HepG2 (cell line): Measurements from ENCODE around the gene CAPZB. TPM values are rescaled to one million over a fixed set of nuclear protein-coding genes. Genes with fewer than 3 reads are reported as not detected.
A peak's percentile ranks its signal among the peaks of the same experiment; 100 is the strongest.

Experiments used
- ATAC-seq: fragments of 200-7000 bp; cut with Tn5 transposase; 3 replicates; pipeline ENCODE4 v1.9.1; 2020; ENCODE audit warnings: mild to moderate bottlenecking, moderate library complexity
- BruUV-seq: library from RNA; stranded (reverse); fragments of 400-500 nt; replicated peaks from 2 replicates; lab custom pipeline; 2021; lab: Mats Ljungman, UMichigan
- CTCF ChIA-PET: fragments of 300-600 bp; formaldehyde crosslinking; extraction: SDS; loops from one replicate; lab custom pipeline; 2021; ENCODE audit warnings: low total read pairs, inconsistent platforms, low intra/inter-chr PET ratio; lab: Yijun Ruan, JAX
- POLR2A ChIA-PET: fragments of 350-600 bp; sonication (Branson Sonifier 250); formaldehyde crosslinking; loops from one replicate; lab custom pipeline; 2020; ENCODE audit warnings: antibody characterized with exemption, inconsistent platforms; lab: Yijun Ruan, JAX
- DNase-seq: peaks from one replicate; pipeline ENCODE4 v3.0.0-alpha.2; 2015; ENCODE audit warnings: low spot score
- FAIRE-seq: peaks from 3 replicates; lab custom pipeline; 2011; peaks lifted over from hg19 to GRCh38; lab: Jason Lieb, UNC
- H2AFZ ChIP-seq: one replicate; pipeline ENCODE4 v1.6.1; 2011; ENCODE audit warnings: low read length, inconsistent platforms
- H3K27ac ChIP-seq: fragments of 300-600 bp; 3 replicates; pipeline ENCODE4 v1.8.0; 2011; ENCODE audit warnings: mixed run types, mild to moderate bottlenecking, mixed read lengths, low read length, inconsistent platforms; ENCODE audit not compliant: insufficient read depth; ENCODE audit errors: extremely low read length
- H3K27me3 ChIP-seq, 2 experiments: fragments of 200-600 bp in 1 of 2; 2 replicates in 1 of 2; 3 replicates in 1 of 2; pipeline versions ENCODE4 v1.6.0 to v1.8.0; 2011; ENCODE audit warnings: low read length in 2 of 2, mild to moderate bottlenecking in 2 of 2, moderate library complexity in 2 of 2, inconsistent platforms in 1 of 2; ENCODE audit not compliant: insufficient read depth in 2 of 2, control insufficient read depth in 1 of 2
- H3K36me3 ChIP-seq, 2 experiments: fragments of 200-600 bp in 1 of 2; replicated peaks in 1 of 2; 2 replicates in 1 of 2; 3 replicates in 1 of 2; pipeline versions ENCODE4 v1.5.1 to v1.8.0; 2011; ENCODE audit warnings: low read length in 2 of 2, inconsistent platforms in 1 of 2; ENCODE audit not compliant: insufficient read depth in 2 of 2, control insufficient read depth in 1 of 2
- H3K4me1 ChIP-seq: 2 replicates; pipeline ENCODE4 v1.5.1; 2012; ENCODE audit warnings: low read length, inconsistent platforms; ENCODE audit not compliant: insufficient read depth
- H3K4me2 ChIP-seq: 2 replicates; pipeline ENCODE4 v1.6.0; 2011; ENCODE audit warnings: low read depth, low read length, inconsistent platforms
- H3K4me3 ChIP-seq, 3 experiments: fragments of 200-600 bp in 1 of 3; sonication (generic), shearing (Covaris generic) in 1 of 3; replicated peaks in 1 of 3; 2 replicates each; pipeline ENCODE4 v1.5.1; 2011 to 2016; ENCODE audit warnings: low read length in 3 of 3, inconsistent platforms in 2 of 3, low read depth in 2 of 3, mild to moderate bottlenecking in 2 of 3, control low read depth in 1 of 3, mixed read lengths in 1 of 3; ENCODE audit not compliant: insufficient read depth in 1 of 3
- H3K79me2 ChIP-seq: one replicate; pipeline ENCODE4 v1.6.1; 2011; ENCODE audit warnings: low read length, inconsistent platforms; ENCODE audit not compliant: insufficient read depth
- H3K9ac ChIP-seq: 2 replicates; pipeline ENCODE4 v1.6.0; 2011; ENCODE audit warnings: mild to moderate bottlenecking, low read depth, low read length, inconsistent platforms; ENCODE audit not compliant: insufficient read depth
- H3K9me3 ChIP-seq: 2 replicates; pipeline ENCODE4 v1.5.1; 2012; ENCODE audit warnings: mild to moderate bottlenecking, low read length
- H4K20me1 ChIP-seq: 2 replicates; pipeline ENCODE4 v1.6.0; 2011; ENCODE audit warnings: inconsistent platforms, mild to moderate bottlenecking, low read length, moderate library complexity; ENCODE audit not compliant: insufficient read depth
- AFF4 ChIP-seq: sonication (generic); formaldehyde crosslinking; IDR thresholded peaks from 2 replicates; pipeline ENCODE4 v1.4.0; 2020; ENCODE audit warnings: missing genetic modification reagents
- ATF7 ChIP-seq, 2 experiments: fragments of 450-650 bp in 1 of 2; sonication (generic) in 1 of 2; formaldehyde crosslinking in 1 of 2; IDR thresholded peaks; 2 replicates each; pipeline versions ENCODE4 v1.4.0 to v1.6.1; 2016 to 2020; ENCODE audit warnings: antibody characterized with exemption in 1 of 2, mild to moderate bottlenecking in 1 of 2, missing genetic modification reagents in 1 of 2
- JUND ChIP-seq: sonication (generic); formaldehyde crosslinking; IDR thresholded peaks from 2 replicates; pipeline ENCODE4 v1.8.0; 2022; ENCODE audit warnings: mild to moderate bottlenecking, missing genetic modification reagents
- KAT8 ChIP-seq: IDR thresholded peaks from 2 replicates; pipeline ENCODE4 v1.6.1; 2016; ENCODE audit warnings: missing genetic modification reagents, missing compliant biosample characterization
- NBN ChIP-seq: fragments of 450-650 bp; conservative IDR thresholded peaks from 2 replicates; pipeline ENCODE4 v1.6.1; 2017
- PAX8 ChIP-seq: sonication (generic); formaldehyde crosslinking; IDR thresholded peaks from 2 replicates; pipeline ENCODE4 v1.8.0; 2022; ENCODE audit warnings: mild to moderate bottlenecking, missing genetic modification reagents, borderline replicate concordance
- PCBP2 ChIP-seq: fragments of 200-400 bp; formaldehyde crosslinking; optimal IDR thresholded peaks from 2 replicates; pipeline ENCODE3; 2018; ENCODE audit warnings: low read length, low read depth; ENCODE audit not compliant: poor library complexity, severe bottlenecking
- PTBP1 ChIP-seq: fragments of 200-400 bp; formaldehyde crosslinking; IDR thresholded peaks from 2 replicates; pipeline ENCODE4 v1.6.1; 2018; ENCODE audit warnings: low read length, low read depth; ENCODE audit not compliant: poor library complexity, severe bottlenecking
- TBX3 ChIP-seq: fragments of 450-650 bp; IDR thresholded peaks from 2 replicates; pipeline ENCODE4 v1.6.1; 2017; ENCODE audit warnings: antibody characterized with exemption, mild to moderate bottlenecking, inconsistent platforms, borderline replicate concordance
- TCF12 ChIP-seq, 2 experiments: fragments of 450-650 bp in 1 of 2; sonication (generic) in 1 of 2; formaldehyde crosslinking in 1 of 2; IDR thresholded peaks; 2 replicates each; pipeline versions ENCODE4 v1.6.1 to v1.8.0; 2017 to 2022; ENCODE audit warnings: antibody characterized with exemption in 1 of 2, mild to moderate bottlenecking in 1 of 2, missing genetic modification reagents in 1 of 2, moderate library complexity in 1 of 2
- TEF ChIP-seq: sonication (generic); formaldehyde crosslinking; IDR thresholded peaks from 2 replicates; pipeline ENCODE4 v1.5.0; 2020; ENCODE audit warnings: missing genetic modification reagents
- TFDP1 ChIP-seq: IDR thresholded peaks from 2 replicates; pipeline ENCODE4 v1.6.1; 2016; ENCODE audit warnings: missing compliant biosample characterization, missing genetic modification reagents, borderline replicate concordance
- ZFP36L2 ChIP-seq: sonication (generic); formaldehyde crosslinking; IDR thresholded peaks from 2 replicates; pipeline ENCODE4 v1.4.0; 2020; ENCODE audit warnings: missing genetic modification reagents
- ZNF256 ChIP-seq: sonication (generic); formaldehyde crosslinking; conservative IDR thresholded peaks from 2 replicates; pipeline ENCODE4 v1.4.0; 2020; ENCODE audit warnings: missing genetic modification reagents
- ZNF430 ChIP-seq: sonication (generic); formaldehyde crosslinking; IDR thresholded peaks from 2 replicates; pipeline ENCODE4 v1.9.0; 2021; ENCODE audit warnings: mild to moderate bottlenecking, missing genetic modification reagents
- ZNF510 ChIP-seq: sonication (generic); formaldehyde crosslinking; IDR thresholded peaks from 2 replicates; pipeline ENCODE4 v1.4.0; 2020; ENCODE audit warnings: low read depth, mild to moderate bottlenecking, missing genetic modification reagents
- ZNF672 ChIP-seq: sonication (generic); formaldehyde crosslinking; IDR thresholded peaks from 2 replicates; pipeline ENCODE4 v1.8.1; 2022; ENCODE audit warnings: missing genetic modification reagents
- ZSCAN20 ChIP-seq: sonication (generic); formaldehyde crosslinking; IDR thresholded peaks from 2 replicates; pipeline ENCODE4 v1.4.0; 2020; ENCODE audit warnings: missing genetic modification reagents, mild to moderate bottlenecking, borderline replicate concordance
- WGBS: methylation state at CpG from one replicate; pipeline ENCODE4 v1.1.6; 2017; ENCODE audit warnings: low lambda C conversion rate; 5-methylcytosine and 5-hydroxymethylcytosine counted together
- in situ Hi-C: cut with HindIII; loops from 2 replicates; pipeline ENCODE4 v1.10.0; 2017; ENCODE audit warnings: low pct_unique_long_range_greater_than_20kb; ENCODE audit not compliant: extremely low pct_ligation_motif_present
- intact Hi-C: fragments of 100-400 bp; cut with micrococcal nuclease; formaldehyde crosslinking; loops from one replicate; pipeline ENCODE4 v1.10.0; 2022; ENCODE audit not compliant: unreplicated experiment
- polyA plus RNA-seq, 8 experiments: library from polyadenylated mRNA; depleted of rRNA in 3 of 8; stranded (reverse) in 7 of 8; unstranded in 1 of 8; fragments of >200 nt; fragmentation: Illumina TruSeq in 4 of 8; extraction: Trizol in 4 of 8; gene quantifications; 2 replicates each; pipeline versions ENCODE4 v1.2.1 to v1.2.3, GENCODE V29; 2011 to 2016; ENCODE audit warnings: low read depth in 4 of 8, missing spikeins in 1 of 8, mixed read lengths in 1 of 8; ENCODE audit not compliant: insufficient read depth in 1 of 8
- total RNA-seq, 5 experiments: library from RNA; depleted of rRNA; stranded (reverse); fragments of >200 nt; fragmentation: Illumina TruSeq; extraction: Trizol; gene quantifications; 2 replicates each; pipeline ENCODE4 v1.2.3, GENCODE V29; 2016; ENCODE audit warnings: low read depth in 1 of 5

The CAPZB gene
- total and polyA plus RNA-seq, 2 of the 13 experiments (the other 11 are each of a cell fraction or from before 2014, with no cell fraction given) = 58.9 to 76.9 TPM

GRCh38 chr1:19430121-19431068 is 54.9 kb downstream of the CAPZB start:
- DNase-seq = peak; percentile 93
- Histone ChIP-seq H3K4me2 (peak overlapping the region; percentile 64), H3K4me3 (no peak overlapping the region), H3K27ac (peak overlapping the region; percentile 65), H3K9ac (peak overlapping the region; percentile 61), H3K9me3 (no peaks in the 10 kb centered on the region), H3K36me3 (peaks cover 0 to 2% of the 10 kb centered on the region in 2 experiments; a peak in 2 of 5 replicates), H2AFZ (no peak overlapping the region), H3K27me3 (no peaks in the 10 kb centered on the region), H4K20me1 (peaks cover 8% of the 10 kb centered on the region), H3K4me1 (peaks cover 89% of the 10 kb centered on the region), H3K79me2 (peaks cover 91% of the 10 kb centered on the region)
- no TSS peak for BruUV-seq
- intact Hi-C loops = no loop called here
- ChIA-PET POLR2A (interaction anchor here (1.1 to 1.5 kb wide), 3 partner anchors 10 to 43 kb away, joined by 4 to 7 read pairs (median 4); no protein-coding TSS in a partner anchor), CTCF (no interaction called here)
- peak; percentile 89 for FAIRE-seq
- 48% methylated on average over 16 of the region's 16 CpGs for WGBS
- ATAC-seq = peak; percentile 77
- in situ Hi-C loops = no loop called here
- TF ChIP-seq TCF12 (IDR thresholded peaks at IDR 0.05) = no peak
- TF ChIP-seq TCF12 (CRISPR knock-in tag; IDR thresholded peaks at IDR 0.05) = no peak
- TF ChIP-seq ZNF256 (CRISPR knock-in tag) = no peak
- no peak for TF ChIP-seq TBX3
- TF ChIP-seq ZNF430 (CRISPR knock-in tag) = no peak
- TF ChIP-seq ZSCAN20 (CRISPR knock-in tag) = no peak
- peak; percentile 71 for TF ChIP-seq JUND (CRISPR knock-in tag)
- no peak for TF ChIP-seq TFDP1 (CRISPR knock-in tag)
- TF ChIP-seq NBN = no peak
- TF ChIP-seq TEF (CRISPR knock-in tag) = no peak
- TF ChIP-seq ZNF672 (CRISPR knock-in tag) = no peak
- no peak for TF ChIP-seq PAX8
- peak; percentile 58; the same call in 1 of the 2 replicates for TF ChIP-seq KAT8 (CRISPR knock-in tag)
- no peak for TF ChIP-seq ATF7 (IDR thresholded peaks at IDR 0.05)
- TF ChIP-seq ATF7 (CRISPR knock-in tag; IDR thresholded peaks at IDR 0.05) = no peak
- TF ChIP-seq AFF4 (CRISPR knock-in tag) = no peak
- TF ChIP-seq ZNF510 = no peak
- TF ChIP-seq PTBP1 = no peak
- no peak for TF ChIP-seq PCBP2
- TF ChIP-seq ZFP36L2 = no peak
